ENCODE data around the gene SCN2B.
A peak's percentile ranks its signal among the peaks of the same experiment; 100 is the strongest.
"Not testable (repeated sequence)": the region's sequence is repeated elsewhere in the genome, so short reads cannot be mapped to it uniquely, and the experiment has no call there.

The SCN2B gene

DNA sequence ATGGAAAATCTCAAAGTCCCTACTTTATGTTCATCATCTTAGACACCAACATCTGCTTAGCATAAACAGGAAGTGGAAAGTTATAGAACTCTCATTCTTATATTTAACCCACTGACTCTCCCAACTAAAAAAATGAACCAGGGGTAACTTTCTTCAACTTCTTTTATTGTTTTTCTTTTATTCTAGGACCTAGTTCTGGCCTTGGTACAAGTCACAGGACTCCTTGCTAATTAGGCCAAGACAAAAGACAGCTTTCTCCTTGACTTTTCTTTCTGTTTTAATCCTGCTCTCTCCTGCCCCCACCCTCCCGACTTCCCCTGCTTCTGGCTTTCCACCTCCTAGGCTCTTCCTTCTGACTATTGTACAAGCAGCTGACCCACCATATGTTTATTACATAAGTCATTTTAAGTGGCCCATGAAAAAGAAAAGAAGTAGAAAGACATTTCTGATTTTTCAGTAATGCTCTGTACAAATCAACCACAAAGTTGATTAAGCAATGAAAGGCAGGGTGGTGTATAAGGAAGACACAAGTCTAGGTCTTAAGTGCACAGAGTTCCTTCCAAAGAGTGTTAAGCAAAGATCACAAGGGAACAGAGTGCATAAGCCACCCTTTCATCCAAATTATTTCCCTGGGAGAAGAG, 30.1 kb upstream of the SCN2B start:
- no peak for DNase-seq (ENCODE audit: low read depth)

DNA sequence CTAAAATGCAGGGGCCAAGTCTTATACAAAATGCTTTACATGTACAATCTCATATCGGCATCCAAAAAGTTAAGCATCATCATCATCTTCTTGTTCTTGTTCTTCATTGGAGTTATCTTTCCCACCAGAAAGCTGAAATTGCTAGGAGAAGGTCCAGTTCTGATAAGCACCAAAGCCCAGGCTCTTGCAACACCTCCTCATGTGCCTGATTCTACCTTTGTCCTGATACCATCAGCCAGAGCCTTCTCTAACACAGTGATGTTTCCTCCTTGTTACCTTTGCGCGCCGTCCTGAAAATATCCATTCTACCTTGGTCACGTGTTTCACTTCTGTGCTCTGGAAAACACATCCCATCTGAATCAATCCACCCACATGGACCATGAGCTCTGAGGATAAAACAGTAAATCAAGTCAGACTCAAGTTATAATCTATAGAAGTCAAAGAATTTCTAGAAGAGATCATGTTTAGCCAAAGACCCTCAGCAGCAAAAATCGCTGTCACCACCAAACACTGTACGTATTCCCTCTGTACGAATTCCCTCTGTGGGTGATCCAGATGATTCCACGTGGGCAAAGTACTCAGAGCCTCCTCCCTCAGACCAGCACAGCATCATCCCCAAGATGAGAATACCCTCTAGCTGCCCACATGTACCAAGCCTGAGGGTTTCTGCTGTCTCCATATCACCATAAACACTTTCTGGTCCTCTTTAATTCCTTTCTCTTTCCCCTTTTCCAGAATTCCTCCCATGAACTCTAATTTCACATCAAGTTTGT, 29.4 kb upstream of the SCN2B start:
- no peak for DNase-seq (ENCODE audit: low read depth)

DNA sequence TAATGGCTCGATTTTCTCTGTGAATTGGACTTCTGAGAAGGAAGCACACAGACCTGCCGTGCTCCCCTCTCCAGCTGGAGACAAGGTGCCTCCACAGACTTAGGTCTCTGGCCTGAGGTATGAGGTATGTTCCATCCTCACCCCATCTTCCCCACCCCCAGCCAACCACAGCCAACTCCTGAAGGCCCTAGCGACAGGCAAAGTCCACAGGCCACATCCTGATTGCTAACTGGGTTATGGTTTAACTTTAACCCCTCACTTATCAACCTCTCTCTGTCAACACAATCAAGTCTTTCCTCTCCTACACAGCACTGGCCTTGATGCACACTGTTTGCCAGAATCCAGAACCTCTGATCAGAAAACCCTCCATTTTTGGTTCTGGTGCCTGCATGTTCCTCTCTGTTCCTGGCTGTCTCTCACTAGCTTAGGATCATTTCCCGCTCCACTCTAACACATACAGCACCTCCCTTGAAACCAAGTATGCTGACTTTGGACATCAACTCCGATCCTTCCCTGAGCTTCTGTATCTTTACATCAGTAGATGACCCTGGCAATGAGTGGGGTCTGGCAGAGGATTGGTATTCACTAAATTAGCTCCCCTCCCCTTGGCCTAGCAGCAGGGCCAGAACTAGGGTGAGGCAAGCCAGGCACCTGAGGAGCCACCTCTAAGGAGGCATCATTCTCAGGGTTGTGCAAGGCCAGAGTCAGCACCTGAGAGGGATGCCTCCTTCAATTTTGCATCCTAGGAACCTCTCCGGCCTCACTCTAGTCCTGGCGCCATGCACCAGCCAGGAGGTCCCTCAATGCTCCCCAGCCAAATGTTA, 26.4 kb upstream of the SCN2B start:
- DNase-seq (ENCODE audit: low read depth): peak; percentile 40

DNA sequence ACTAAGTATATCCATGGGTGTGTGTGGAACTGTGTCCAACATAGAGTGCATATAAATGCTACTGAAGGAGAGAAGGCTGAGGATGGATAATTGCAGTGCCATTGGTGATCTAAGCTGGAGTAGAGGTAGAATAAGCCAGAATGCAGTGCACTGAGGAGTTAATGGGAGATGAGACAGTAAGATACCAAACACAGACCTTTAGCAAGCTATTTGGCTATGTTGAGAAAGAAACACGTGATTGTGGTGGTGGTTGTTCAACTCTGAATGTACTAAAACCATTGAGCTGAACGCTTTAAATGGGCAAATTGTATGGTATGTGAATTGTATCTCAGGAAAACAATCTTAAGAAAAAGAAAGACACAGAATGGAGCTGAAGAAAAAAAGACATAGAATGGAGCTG, 25.5 kb upstream of the SCN2B start:
- DNase-seq (ENCODE audit: low read depth): no peak

DNA sequence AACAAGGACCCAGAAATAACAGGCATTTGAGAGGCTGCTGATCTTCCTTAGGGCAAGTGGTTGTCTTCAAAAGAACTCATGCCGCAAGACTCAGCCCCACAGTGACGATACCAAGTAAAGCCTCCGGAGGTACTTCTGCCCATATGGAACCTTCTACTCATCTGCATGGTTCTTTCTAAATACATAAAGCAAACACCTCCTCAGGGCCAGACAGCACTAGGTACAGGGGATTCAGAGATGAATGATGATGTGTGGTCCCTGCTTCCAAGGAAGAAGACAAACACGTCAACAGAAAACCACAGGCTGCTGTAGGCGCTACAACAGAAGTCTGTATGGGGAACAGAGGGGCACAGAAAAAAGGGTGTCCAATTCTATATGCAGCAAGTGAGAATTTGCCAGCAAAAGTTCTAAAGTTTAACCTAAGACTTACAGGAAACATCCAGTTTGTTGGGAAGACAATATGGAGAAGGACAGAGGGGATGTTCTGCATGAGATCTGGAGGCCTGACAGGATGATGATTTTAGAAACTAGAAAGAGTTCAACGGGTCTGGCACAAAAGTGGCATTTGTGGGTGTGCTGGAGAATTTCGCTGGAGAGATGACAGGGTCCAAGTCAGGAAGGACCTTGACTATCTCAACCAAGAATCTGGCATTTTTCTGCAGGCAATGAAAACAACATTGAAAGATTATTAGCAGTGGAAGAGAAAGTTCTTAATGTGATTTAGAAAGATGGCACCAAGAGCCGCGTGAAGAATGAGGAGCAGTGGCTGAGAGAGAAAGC, 24.7 kb upstream of the SCN2B start:
- DNase-seq (ENCODE audit: low read depth): no peak

DNA sequence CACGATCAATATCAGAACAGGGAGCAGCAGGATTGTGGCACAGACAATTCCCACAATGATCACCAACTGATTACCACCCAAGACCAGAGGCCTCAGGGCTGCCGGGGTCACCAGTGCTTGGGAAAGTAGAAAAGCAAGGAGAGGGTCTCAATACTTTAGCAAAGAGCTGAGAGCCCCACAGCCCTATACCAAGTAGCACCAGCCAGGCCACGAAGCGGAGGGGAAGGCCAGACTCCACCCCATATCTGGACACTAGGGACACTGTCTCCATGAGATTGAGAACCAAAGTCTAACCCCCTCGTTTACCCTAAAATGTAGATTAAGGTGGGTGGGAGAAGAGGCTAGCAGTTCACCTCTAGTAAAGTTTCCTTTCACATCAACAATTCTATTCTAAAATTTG, 24.1 kb upstream of the SCN2B start:
- no peak for DNase-seq (ENCODE audit: low read depth)

DNA sequence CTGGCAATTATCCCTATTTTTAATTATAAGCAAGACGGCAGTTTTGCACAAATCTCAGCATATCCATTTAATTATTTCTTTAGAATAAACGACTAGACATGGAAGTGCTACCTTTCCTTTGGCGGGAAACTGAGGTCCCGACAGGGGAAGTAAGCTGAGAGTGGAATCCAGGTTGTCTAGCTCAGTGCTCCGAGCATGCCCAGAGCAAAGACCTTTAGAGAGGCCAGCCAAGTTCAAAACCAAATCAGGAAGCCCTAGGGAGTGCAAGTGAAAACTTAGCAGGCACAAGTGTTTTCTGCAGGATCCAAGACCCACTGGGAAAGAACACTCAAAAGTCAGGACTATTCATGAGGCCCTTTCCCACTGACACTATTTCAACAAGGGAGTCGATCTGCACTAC, 22.7 kb upstream of the SCN2B start:
- DNase-seq (ENCODE audit: low read depth): no peak

DNA sequence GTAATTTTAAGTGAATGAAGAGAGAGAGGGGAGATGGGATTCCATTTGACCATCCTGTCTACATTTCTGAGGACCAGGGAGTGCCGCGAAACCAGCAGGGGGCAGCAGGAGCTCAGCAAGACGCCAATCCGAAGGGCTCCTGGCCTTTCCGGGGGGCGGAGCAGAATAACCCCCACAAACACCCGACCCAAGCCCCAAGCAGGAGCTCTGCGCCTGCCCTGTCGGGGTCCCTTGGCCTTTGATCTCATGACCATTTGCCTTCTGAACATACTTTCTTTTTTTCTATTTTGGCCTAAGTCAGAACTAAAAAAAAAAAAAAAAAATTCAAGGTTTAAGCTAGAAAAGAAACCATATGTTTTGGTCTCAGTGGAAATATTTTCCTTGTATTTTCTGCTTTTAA, 21.9 kb upstream of the SCN2B start:
- peak; percentile 67 for DNase-seq (ENCODE audit: low read depth)

DNA sequence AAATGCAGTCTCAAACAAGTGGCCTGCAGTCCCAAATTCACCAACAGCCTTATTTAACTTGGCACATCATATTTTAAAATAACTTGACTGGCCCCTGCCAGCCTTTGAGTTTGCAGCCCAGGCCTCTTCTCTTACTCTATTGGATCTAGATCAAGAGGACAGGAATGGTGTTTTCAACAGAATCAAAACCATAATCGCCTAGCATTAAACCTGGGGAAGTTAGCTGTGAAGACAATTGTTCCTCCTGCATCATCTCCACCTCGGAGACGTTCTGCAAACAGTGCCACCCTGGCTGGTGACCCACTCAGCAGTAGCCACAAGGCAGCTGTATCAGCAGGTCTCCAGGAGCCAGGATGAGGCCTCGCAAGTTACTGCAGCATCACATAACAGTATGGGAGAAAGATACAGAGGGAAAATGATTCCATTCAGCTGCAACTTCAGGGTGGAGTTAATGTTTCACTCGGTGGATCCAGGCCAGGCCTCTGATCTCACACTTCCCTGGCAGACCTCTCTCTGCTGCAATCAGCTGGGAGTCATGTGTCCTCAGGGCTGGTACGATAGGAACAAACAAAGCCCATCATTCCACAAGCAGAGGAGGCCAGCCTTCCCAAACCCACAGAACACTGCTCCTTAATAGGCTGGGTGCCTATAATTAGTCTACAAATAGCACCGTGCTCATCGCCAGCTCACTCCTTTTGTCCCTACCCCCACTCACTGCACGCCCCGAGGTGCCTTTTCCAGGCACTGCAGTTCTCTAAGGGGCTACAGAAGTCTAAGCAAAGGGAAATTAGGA, 18.6 kb upstream of the SCN2B start:
- no peak for DNase-seq (ENCODE audit: low read depth)

DNA sequence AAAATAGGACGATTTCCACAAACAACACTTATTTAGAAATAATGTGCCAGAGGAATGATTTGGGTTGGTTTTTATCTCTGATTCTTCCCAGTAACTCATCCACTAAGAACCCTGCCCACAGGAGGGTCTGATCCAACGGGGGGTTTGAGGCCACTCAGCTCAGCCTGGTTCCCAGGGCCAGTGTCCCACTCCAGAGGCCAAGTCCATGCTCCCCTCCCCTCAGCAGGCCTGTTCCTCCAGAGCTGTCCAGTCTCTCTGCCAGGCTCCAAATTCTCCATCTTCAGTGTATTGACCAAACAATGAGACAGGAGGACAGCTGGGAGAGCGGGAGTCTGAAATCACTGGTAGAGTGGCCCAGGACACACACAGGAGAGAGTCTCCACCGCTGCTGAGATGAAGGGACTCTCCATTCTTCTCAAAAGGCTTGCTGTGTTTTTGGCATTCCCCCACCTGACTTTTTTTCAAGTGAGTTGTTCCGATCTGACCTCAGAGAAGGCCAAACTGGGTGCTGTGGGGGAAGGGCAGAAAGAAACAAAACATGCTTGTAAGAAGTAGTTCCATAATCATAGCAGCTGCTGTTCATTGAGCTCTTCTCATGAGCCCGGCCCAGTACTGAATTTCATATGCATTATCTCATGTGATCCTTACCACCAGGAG, 17.6 kb upstream of the SCN2B start:
- DNase-seq (ENCODE audit: low read depth): no peak

DNA sequence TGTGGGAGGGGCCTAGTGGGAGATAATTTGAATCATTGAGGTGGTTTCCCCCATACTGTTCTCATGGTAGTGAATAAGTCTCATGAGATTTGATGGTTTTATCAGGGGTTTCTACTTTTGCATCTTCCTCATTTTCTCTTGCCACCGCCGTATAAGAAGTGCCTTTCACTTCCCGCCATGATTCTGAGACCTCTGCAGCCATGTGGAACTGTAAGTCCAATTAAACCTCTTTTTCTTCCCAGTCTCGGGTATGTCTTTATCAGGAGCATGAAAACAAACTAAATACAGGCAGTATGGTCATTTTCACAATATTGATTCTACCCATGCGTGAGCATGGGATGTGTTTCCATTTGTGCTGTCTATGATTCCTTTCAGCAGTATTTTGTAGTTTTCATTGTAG, 16.4 kb upstream of the SCN2B start:
- not testable (repeated sequence) for DNase-seq (ENCODE audit: low read depth)

DNA sequence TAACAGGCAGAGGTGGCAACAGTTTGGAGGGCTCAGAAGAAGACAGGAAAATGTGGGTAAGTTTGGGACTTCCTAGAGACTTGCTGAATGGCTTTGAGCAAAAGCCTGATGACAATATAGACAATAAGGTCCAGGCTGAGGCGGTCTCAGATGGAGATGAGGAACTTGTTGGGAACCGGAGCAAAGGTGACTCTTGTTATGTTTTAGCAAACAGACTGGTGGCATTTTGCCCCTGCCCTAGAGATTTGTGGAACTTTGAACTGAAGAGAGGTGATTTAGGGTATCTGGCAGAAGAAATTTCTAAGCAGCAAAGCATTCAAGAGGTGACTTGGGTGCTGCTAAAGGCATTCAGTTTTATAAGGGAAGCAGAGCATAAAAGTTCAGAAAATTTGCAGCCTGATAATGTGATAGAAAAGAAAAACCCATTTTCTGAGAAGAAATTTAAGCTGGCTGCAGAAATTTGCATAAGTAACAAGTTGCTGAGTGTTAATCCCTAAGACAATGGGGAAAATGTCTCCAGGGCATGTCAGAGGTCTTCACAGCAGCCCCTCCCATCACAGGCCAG, 14.6 kb upstream of the SCN2B start:
- DNase-seq (ENCODE audit: low read depth): not testable (repeated sequence)

DNA sequence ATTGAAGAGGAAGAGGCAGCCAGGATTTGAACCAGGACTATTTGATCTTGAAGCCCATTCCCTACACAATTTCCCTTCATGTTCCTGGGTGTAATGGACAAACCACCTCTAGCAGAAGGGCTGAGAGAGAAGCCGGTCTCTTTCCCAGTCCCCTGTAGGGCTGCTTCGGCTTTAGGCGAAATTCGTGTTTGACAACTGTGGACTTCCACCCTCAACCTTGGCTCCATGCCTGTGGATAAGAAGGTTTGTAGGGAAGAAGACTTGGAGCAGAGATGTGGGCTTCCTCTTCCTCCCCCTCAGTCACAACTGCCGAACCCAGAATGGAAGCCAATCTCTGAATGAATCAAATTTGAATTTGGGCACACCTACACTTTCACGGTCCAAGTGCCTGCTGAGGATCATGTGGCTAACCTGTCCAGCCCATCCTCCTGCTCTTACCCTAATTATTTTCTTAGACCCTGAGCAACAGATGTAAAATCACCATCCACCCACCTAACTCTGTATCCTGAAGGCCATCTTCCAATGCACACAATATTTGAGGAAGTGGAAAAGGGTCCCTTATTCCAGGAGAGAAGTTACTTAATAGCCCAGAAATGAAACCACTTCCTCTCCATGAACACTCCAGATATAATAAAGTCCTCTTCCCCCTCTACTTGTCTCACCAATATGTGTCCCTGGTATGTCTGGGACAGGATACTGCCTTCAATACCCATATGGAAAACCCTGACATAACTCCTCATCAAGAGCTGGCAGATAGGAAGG, 10.1 kb upstream of the SCN2B start:
- no peak for DNase-seq (ENCODE audit: low read depth)

DNA sequence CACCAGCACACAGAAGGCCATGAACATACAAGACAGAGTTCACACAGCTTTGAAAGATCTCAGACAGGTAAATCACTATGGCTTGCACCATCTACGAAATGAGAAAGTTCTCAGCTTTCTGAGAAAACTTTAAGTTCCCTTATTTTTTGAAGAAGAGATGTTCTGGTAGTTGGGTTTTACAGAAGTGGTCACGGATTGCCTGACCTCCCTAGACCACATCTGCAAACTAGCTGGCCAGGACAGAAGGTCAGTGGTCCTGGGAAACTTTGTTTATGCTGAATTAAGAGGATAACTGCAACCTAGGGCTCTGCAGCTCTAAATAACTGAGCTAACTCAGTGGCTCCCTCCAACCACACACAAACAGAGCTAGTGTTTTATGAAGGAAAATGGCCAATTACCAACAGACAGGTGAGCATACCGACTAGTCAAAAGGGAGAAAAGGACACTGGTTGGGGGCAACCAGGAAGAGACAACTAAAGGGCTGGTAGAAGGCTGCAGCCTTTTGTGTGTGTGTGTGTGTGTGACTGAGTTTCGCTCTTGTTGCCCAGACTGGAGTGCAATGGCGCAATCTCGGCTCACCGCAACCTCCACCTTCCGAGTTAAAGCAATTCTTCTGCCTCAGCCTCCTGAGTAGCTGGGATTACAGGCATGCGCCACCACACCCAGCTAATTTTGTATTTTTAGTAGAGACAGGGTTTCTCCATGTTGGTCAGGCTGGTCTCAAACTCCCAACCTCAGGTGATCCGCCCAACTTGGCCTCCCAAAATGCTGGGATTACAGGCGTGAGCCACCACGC, 8.5 kb upstream of the SCN2B start:
- DNase-seq (ENCODE audit: low read depth): no peak

DNA sequence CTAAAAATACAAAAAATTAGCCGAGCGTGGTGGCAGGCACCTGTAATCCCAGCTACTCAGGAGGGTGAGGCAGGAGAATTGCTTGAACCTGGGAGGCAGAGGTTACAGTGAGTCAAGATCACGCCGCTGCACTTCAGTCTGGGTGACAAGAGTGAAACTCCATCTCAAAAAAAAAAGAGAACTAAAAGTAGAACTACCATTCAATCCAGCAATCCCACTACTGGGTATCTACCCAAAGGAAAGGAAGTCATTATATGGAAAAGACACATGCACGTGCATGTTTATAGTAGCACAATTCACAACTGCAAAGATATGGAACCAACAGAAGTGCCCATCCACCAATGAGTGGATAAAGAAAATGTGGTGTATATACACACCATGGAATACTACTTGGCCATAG, 7.3 kb upstream of the SCN2B start:
- DNase-seq (ENCODE audit: low read depth): not testable (repeated sequence)

DNA sequence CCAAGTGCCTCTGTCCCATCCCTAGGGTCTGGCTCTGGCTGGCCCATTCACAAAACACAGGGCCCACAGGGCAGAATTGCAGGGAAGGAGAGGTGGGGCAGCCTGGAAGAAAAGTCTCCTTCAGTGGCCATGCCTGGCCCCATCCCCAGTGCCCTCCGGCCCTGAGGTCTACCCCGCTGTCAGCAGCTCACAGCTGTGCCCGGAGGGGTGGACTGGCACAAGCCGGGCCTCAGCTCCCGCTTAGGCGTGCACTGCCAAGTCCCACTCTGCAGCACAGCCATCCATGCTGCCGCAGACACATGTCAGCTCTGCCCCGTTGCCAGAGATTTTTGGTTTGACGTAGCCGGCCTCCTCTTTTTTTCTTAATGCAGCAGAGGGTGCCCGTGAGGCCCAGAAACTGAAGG, 3.9 kb upstream of the SCN2B start:
- DNase-seq (ENCODE audit: low read depth): no peak

DNA sequence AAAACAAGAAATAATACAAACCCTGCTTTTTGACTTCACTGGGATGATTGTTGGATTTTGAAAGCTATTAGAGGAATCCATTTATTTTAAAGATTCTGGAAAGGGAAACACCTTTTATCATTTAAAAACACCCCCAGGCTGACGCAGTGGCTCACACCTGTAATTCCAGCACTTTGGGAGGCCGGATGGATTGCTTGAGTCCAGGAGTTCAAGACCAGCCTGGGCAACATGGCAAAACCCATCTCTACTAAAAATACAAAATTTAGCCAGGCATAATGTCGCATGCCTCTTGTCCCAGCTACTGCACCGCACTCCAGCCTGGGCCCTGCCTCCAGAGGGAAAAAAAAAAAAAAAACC, 317 bp upstream of the SCN2B start:
- no peak for DNase-seq (ENCODE audit: low read depth)

DNA sequence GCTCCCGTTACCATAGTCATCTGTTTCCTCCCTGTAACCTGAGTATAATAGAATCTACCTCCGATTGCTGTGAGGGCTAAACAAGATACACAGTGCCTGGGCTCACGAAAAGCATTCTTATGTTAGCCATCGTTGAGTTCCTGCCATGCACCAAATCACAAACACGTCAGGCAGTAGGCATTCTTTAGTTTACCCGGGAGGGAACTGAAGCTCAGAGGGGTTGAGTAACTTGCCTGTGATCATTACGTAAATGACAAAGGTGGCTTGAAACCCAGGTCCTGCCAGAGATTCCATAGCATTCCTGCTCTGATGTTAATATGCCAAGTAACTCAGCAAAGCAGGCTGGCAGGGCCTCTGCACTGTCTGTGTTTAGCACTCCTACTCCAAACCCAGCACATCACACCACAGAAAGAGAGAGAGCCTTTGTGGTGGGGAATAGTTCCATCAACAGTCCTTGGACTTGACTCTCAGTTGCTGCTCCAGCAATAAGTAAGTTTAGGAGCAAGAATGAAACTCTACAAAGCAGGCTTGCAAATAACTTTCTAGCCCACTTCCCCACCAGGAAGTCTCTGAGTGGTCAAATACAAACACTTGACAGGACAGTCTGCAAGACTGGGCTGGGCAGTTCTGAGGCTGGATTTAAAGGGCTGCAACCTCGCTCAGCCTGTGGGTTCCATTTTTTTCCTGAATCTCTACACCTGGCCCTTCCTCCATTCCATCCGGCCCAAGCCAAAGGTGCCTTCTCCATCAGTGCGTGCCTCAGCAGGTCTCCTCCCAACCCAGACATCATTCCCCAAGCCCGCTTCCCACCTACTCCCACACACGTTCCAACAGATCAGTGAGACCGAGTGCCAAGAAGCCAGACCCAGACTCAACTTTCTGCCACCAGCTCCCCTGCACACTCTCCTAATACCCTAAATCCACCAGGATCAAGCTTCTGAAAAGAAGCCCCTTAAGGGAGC, 1.1 kb downstream of the SCN2B start:
- no peak for DNase-seq (ENCODE audit: low read depth)
